ENCODE results near the gene LRRC47. TPM values are rescaled to one million over a fixed set of nuclear protein-coding genes. Genes with fewer than 3 reads are reported as not detected.

LRRC47 gene
- total and polyA plus RNA-seq, 2 of the 8 experiments (the other 6 are each of a cell fraction or from before 2014, with no cell fraction given), result 38.3 to 82.4 TPM

GRCh38 chr1:3759164-3759563, 37.1 kb downstream of the LRRC47 start:
- Histone ChIP-seq H3K36me3 (ENCODE audit: control insufficient read depth in 2 of 4, insufficient read depth in 4 of 4, low read length in 3 of 4) (no peaks in the 10 kb centered on the region), H3K23me2 (ENCODE audit: low read depth, low read length) (no peaks in the 10 kb centered on the region), H3K9me3 (ENCODE audit: insufficient read depth in 2 of 2, low read depth in 1 of 2, low read length in 1 of 2) (0 out of 4 replicates have a peak, but pooled peaks cover 0 to 3% of the 10 kb centered on the region in 2 experiments), H3K27me3 (replicated peaks in 1 of 4; ENCODE audit: control insufficient read depth in 3 of 4, extremely low read depth in 1 of 4, insufficient read depth in 3 of 4, low read length in 3 of 4) (peaks cover 0 to 2% (median 0%) of the 10 kb centered on the region in 4 experiments; a peak in 1 of 7 replicates), H3K9ac (replicated peaks in 1 of 4; ENCODE audit: extremely low read depth in 1 of 4, low read depth in 3 of 4, low read length in 3 of 4) (no peak overlapping the region), H3K56ac (replicated peaks; ENCODE audit: insufficient read length, low read depth, low read length) (no peak overlapping the region), H2AFZ (ENCODE audit: low read length) (no peak overlapping the region), H4K20me1 (replicated peaks in 1 of 2; ENCODE audit: control insufficient read depth in 1 of 2, insufficient read depth in 2 of 2, low read length in 2 of 2) (no peaks in the 10 kb centered on the region), H2BK120ac (replicated peaks; ENCODE audit: low read depth, low read length) (no peak overlapping the region), H3K27ac (ENCODE audit: low read depth, low read length) (no peak overlapping the region), H2AK5ac (ENCODE audit: low read depth, low read length) (no peak overlapping the region), H3K4me3 (ENCODE audit: extremely low read depth in 1 of 4, insufficient read depth in 2 of 4, low read depth in 3 of 4, low read length in 4 of 4) (no peak overlapping the region), H3K18ac (ENCODE audit: extremely low read depth, low read length) (no peak overlapping the region), H3K4ac (replicated peaks; ENCODE audit: insufficient read length, low read depth, low read length) (no peak overlapping the region), H3K79me2 (ENCODE audit: control insufficient read depth in 1 of 2, insufficient read depth in 2 of 2, low read length in 2 of 2) (no peaks in the 10 kb centered on the region), H3K14ac (ENCODE audit: insufficient read length) (no peak overlapping the region), H2BK20ac (ENCODE audit: low read length) (no peak overlapping the region), H3K4me2 (ENCODE audit: insufficient read depth in 1 of 2, low read depth in 2 of 2, low read length in 2 of 2) (no peak overlapping the region), H3K23ac (ENCODE audit: insufficient read length) (no peak overlapping the region), H2BK5ac (ENCODE audit: low read depth, low read length) (no peak overlapping the region), H2BK12ac (ENCODE audit: low read depth, low read length) (no peak overlapping the region), H3K79me1 (ENCODE audit: low read depth, low read length) (no peaks in the 10 kb centered on the region), H3K4me1 (replicated peaks in 1 of 4; ENCODE audit: control insufficient read depth in 3 of 4, insufficient read depth in 4 of 4, low read length in 3 of 4) (no peaks in the 10 kb centered on the region), H4K5ac (ENCODE audit: insufficient read length, low read depth, low read length) (no peak overlapping the region), H4K8ac (ENCODE audit: extremely low read depth, insufficient read depth, low read length) (no peak overlapping the region), H4K91ac (replicated peaks; ENCODE audit: insufficient read length, low read length) (no peak overlapping the region), H2BK15ac (ENCODE audit: low read length) (no peak overlapping the region)
- 90% methylated on average over 6 of the region's 6 CpGs; no CpG with 5 or more reads in 1 of the 2 experiments for whole genome bisulfite sequencing, 2 experiments (ENCODE audit: extremely low coverage in 1 of 2, insufficient coverage in 1 of 2, insufficient read length in 1 of 2, insufficient replicate concordance in 2 of 2, low coverage in 1 of 2, low lambda C conversion rate in 2 of 2, missing lambda C conversion rate in 1 of 2)
- no peak for TF ChIP-seq RNF2 (IDR thresholded peaks at IDR 0.05; ENCODE audit: borderline replicate concordance, low read depth, low read length, missing control alignments, poor library complexity, severe bottlenecking)
- no peak for TF ChIP-seq BRCA1 (IDR thresholded peaks at IDR 0.05; ENCODE audit: low read depth, low read length)
- no peak for TF ChIP-seq EZH2 (IDR thresholded peaks at IDR 0.05; ENCODE audit: low read depth, low read length, severe bottlenecking)
- no peak for TF ChIP-seq JUND (IDR thresholded peaks at IDR 0.05; ENCODE audit: low read length)
- no peak for TF ChIP-seq RAD21 (IDR thresholded peaks at IDR 0.05 in 1 of 2, conservative IDR thresholded peaks at IDR 0.05 in 1 of 2; ENCODE audit: low read depth in 2 of 2, low read length in 2 of 2)
- CTCF ChIA-PET (ENCODE audit: partially characterized antibody), result interaction anchor here (0.8 to 4.2 kb wide), 9 partner anchors 9 to 241 kb away, joined by 3 to 15 read pairs (median 4); no protein-coding TSS in a partner anchor
- POLR2A ChIA-PET (ENCODE audit: partially characterized antibody), result interaction anchor here (1.2 to 2.9 kb wide), 3 partner anchors 10 to 60 kb away, joined by 3 to 10 read pairs (median 4); no protein-coding TSS in a partner anchor
- no peak for DNase-seq (ENCODE audit: low read depth in 1 of 2, low spot score in 2 of 2)
- FAIRE-seq, result no peak

All from H1 (cell line).